Caco-2 (cell line): ENCODE data around the gene KIRREL3. TPM values are rescaled to one million over a fixed set of nuclear protein-coding genes. Genes with fewer than 3 reads are reported as not detected.

ENCODE experiments used
- BruUV-seq: library from RNA; stranded (reverse); fragments of 400-500 nt; replicated peaks from 2 replicates; lab custom pipeline; 2021; lab: Mats Ljungman, UMichigan
- CTCF ChIA-PET: fragments of 300-600 bp; sonication (Branson Sonifier 250); formaldehyde crosslinking; loops from one replicate; lab custom pipeline; 2022; ENCODE audit warnings: antibody characterized with exemption; lab: Charles Lee
- POLR2A ChIA-PET: fragments of 300-600 bp; sonication (Branson Sonifier 250); formaldehyde crosslinking; loops from one replicate; lab custom pipeline; 2022; ENCODE audit warnings: antibody characterized with exemption; lab: Charles Lee
- DNase-seq, 2 experiments: peaks; one replicate each; pipeline versions ENCODE4 v3.0.0 to v3.0.0-alpha.2; 2020 to 2022
- H3K27me3 ChIP-seq: replicated peaks from 2 replicates; pipeline ENCODE4 v1.6.0; 2011; ENCODE audit warnings: low read length; ENCODE audit not compliant: control insufficient read depth, insufficient read depth
- H3K36me3 ChIP-seq: 2 replicates; pipeline ENCODE4 v1.5.1; 2011; ENCODE audit warnings: low read length; ENCODE audit not compliant: control insufficient read depth, insufficient read depth
- H3K4me1 ChIP-seq: fragments of 250-450 bp; sonication (Bioruptor Pico); 2 replicates; pipeline ENCODE4 v1.5.1; 2020; ENCODE audit warnings: mild to moderate bottlenecking
- H3K4me3 ChIP-seq: 2 replicates; pipeline ENCODE4 v1.5.1; 2011; ENCODE audit warnings: low read depth, mild to moderate bottlenecking, control low read depth, low read length
- H3K9me3 ChIP-seq: fragments of 250-450 bp; sonication (Bioruptor Pico); 2 replicates; pipeline ENCODE4 v1.5.1; 2020; ENCODE audit warnings: mild to moderate bottlenecking, moderate library complexity
- H3K27ac Mint-ChIP-seq: one replicate; pipeline ENCODE4 v1.8.0; 2022; ENCODE audit warnings: mixed read lengths; ENCODE audit not compliant: unreplicated experiment
- H3K27me3 Mint-ChIP-seq: one replicate; pipeline ENCODE4 v1.8.0; 2022; ENCODE audit warnings: mixed read lengths; ENCODE audit not compliant: insufficient read depth, unreplicated experiment
- H3K36me3 Mint-ChIP-seq: one replicate; pipeline ENCODE4 v1.8.0; 2022; ENCODE audit warnings: mild to moderate bottlenecking, mixed read lengths; ENCODE audit not compliant: insufficient read depth, unreplicated experiment
- H3K4me1 Mint-ChIP-seq: one replicate; pipeline ENCODE4 v1.8.0; 2022; ENCODE audit warnings: low read depth, mixed read lengths; ENCODE audit not compliant: unreplicated experiment
- H3K4me3 Mint-ChIP-seq: one replicate; pipeline ENCODE4 v1.8.0; 2022; ENCODE audit warnings: mild to moderate bottlenecking, moderate library complexity, mixed read lengths; ENCODE audit not compliant: unreplicated experiment
- H3K9me3 Mint-ChIP-seq: one replicate; pipeline ENCODE4 v1.8.0; 2022; ENCODE audit warnings: mixed read lengths; ENCODE audit not compliant: unreplicated experiment
- intact Hi-C: fragments of 100-400 bp; cut with micrococcal nuclease; formaldehyde crosslinking; loops from one replicate; pipeline ENCODE4 v1.10.0; 2022; ENCODE audit not compliant: unreplicated experiment
- total RNA-seq: library from RNA; stranded (reverse); gene quantifications from 2 replicates; pipeline ENCODE4 v1.2.3, GENCODE V29; 2022
- TF ChIP-seq, protein P1 (sequence below), 2 experiments: fragments of 200-600 bp in 1 of 2; IDR thresholded peaks; 1 replicate in 1 of 2; 2 replicates in 1 of 2; pipeline versions ENCODE4 v1.5.1 to v1.8.0; 2011 to 2022; ENCODE audit warnings: antibody characterized with exemption in 1 of 2, control low read depth in 1 of 2, inconsistent platforms in 1 of 2, low read depth in 1 of 2, low read length in 1 of 2, mild to moderate bottlenecking in 1 of 2, moderate library complexity in 1 of 2; ENCODE audit not compliant: insufficient read depth in 1 of 2, severe bottlenecking in 1 of 2, unreplicated experiment in 1 of 2

Gene KIRREL3
- total RNA-seq, 1 experiment from 2014 or later: not detected

DNA sequence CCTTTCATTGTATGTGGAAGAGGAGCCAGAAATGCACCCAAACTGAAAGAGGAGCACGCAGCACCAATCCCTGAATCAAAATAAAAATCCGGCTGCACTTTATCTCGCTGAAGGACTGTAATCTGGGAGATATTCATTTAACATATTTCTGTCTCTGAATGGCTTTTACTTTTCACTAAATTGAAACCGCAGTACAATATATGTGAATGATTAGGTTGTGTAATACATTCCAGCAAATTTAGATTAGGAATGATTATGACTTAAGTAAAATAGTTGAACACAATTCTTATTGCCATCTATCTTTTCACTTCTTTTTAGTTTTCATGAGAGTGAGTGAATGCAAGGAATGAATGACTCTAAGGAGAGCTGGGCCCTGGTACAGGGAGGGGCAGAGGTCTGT is 413.0 kb downstream of the KIRREL3 start:
- no peak overlapping the region for H3K4me3 Mint-ChIP-seq
- Histone ChIP-seq H3K27me3 (peaks cover 2% of the 10 kb centered on the region), H3K36me3 (no peaks in the 10 kb centered on the region), H3K4me3 (no peak overlapping the region), H3K4me1 (no peaks in the 10 kb centered on the region), H3K9me3 (no peaks in the 10 kb centered on the region)
- intact Hi-C loops: no loop called here
- H3K27me3 Mint-ChIP-seq: peaks cover 19% of the 10 kb centered on the region
- TF ChIP-seq, protein P1, sequence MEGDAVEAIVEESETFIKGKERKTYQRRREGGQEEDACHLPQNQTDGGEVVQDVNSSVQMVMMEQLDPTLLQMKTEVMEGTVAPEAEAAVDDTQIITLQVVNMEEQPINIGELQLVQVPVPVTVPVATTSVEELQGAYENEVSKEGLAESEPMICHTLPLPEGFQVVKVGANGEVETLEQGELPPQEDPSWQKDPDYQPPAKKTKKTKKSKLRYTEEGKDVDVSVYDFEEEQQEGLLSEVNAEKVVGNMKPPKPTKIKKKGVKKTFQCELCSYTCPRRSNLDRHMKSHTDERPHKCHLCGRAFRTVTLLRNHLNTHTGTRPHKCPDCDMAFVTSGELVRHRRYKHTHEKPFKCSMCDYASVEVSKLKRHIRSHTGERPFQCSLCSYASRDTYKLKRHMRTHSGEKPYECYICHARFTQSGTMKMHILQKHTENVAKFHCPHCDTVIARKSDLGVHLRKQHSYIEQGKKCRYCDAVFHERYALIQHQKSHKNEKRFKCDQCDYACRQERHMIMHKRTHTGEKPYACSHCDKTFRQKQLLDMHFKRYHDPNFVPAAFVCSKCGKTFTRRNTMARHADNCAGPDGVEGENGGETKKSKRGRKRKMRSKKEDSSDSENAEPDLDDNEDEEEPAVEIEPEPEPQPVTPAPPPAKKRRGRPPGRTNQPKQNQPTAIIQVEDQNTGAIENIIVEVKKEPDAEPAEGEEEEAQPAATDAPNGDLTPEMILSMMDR (IDR thresholded peaks at IDR 0.05; ENCODE audit: insufficient read depth in 1 of 2, low read depth in 1 of 2, low read length in 1 of 2, severe bottlenecking in 1 of 2, unreplicated experiment in 1 of 2): no peak
- ChIA-PET CTCF (no interaction called here), POLR2A (no interaction called here)
- H3K27ac Mint-ChIP-seq: no peak overlapping the region
- DNase-seq: no peak
- no peaks in the 10 kb centered on the region for H3K36me3 Mint-ChIP-seq
- H3K4me1 Mint-ChIP-seq: no peaks in the 10 kb centered on the region
- no TSS peak for BruUV-seq
- H3K9me3 Mint-ChIP-seq: no peaks in the 10 kb centered on the region

DNA sequence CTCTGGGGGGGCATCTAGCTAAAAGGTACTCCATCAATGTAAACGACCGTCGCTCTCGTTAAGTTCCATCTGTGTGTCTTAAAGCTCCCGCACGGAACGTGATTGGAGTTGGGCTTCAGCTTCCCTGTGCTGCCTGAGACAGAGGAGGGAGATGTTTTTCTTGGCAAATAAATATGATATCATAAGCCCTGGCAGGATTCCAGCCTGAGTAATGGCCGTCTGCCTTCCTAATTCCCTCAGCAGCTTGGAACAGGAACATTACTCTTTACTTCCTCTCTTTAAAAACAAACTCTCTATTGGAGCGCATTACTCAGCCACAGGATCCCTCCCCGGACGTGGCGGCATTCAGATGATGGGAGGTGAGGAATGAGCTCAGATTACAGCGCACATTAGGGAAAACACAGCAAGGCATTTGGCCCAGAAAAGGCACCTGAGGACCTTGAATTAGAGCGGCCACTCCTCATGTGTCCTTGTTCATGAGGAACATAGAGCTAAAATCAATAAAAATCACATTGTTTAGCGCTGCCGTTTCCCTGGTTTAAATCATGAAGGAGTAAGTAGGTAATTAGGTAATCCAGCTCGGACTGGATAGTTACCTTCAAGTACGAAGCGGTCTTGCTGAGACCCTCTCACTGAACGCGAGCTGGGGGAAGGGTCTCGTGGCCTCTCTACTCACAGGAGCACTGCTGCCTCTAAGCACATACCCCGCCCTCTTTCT is 414.6 kb downstream of the KIRREL3 start:
- Histone ChIP-seq H3K36me3 (no peaks in the 10 kb centered on the region), H3K27me3 (peaks cover 2% of the 10 kb centered on the region), H3K4me1 (no peaks in the 10 kb centered on the region), H3K9me3 (no peaks in the 10 kb centered on the region), H3K4me3 (no peak overlapping the region)
- H3K9me3 Mint-ChIP-seq: no peaks in the 10 kb centered on the region
- no peak overlapping the region for H3K27ac Mint-ChIP-seq
- no peak overlapping the region for H3K4me3 Mint-ChIP-seq
- H3K36me3 Mint-ChIP-seq: no peaks in the 10 kb centered on the region
- H3K27me3 Mint-ChIP-seq: peaks cover 14% of the 10 kb centered on the region
- no TSS peak for BruUV-seq
- CTCF ChIA-PET: interaction anchor here (0.6 kb wide), 1 partner anchor 267 kb away, joined by 3 read pairs; no protein-coding TSS in a partner anchor
- TF ChIP-seq, protein P1 (IDR thresholded peaks at IDR 0.05; ENCODE audit: insufficient read depth in 1 of 2, low read depth in 1 of 2, low read length in 1 of 2, severe bottlenecking in 1 of 2, unreplicated experiment in 1 of 2): no peak
- H3K4me1 Mint-ChIP-seq: no peaks in the 10 kb centered on the region
- POLR2A ChIA-PET: no interaction called here
- no peak for DNase-seq
- intact Hi-C loops: no loop called here

DNA sequence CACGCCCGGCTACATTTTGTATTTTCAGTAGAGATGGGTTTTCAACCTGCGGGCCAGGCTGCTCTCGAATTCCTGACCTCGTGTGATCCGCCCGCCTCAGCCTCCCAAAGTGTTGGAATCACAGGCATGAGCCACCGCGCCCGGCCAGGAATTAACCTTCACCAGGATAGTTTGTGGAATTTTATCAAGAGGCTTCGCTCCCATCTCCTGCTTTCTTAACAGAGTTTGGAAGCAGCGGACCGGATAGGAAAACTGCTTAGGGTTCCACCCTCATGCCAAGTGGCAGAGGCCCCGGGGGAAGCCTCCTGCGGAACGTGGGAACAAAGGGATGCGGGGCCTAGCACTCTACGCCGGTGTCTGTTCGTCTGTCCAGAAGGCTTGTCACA is 415.2 kb downstream of the KIRREL3 start:
- Mint-ChIP-seq H3K9me3 (no peaks in the 10 kb centered on the region), H3K4me3 (no peak overlapping the region), H3K27me3 (peaks cover 19% of the 10 kb centered on the region), H3K36me3 (no peaks in the 10 kb centered on the region), H3K27ac (no peak overlapping the region), H3K4me1 (no peaks in the 10 kb centered on the region)
- DNase-seq: no peak
- no peaks in the 10 kb centered on the region for H3K9me3 ChIP-seq
- no peak overlapping the region for H3K4me3 ChIP-seq
- BruUV-seq: no TSS peak
- POLR2A ChIA-PET: no interaction called here
- CTCF ChIA-PET: interaction anchor here (0.6 kb wide), 1 partner anchor 267 kb away, joined by 3 read pairs; no protein-coding TSS in a partner anchor
- TF ChIP-seq, protein P1 (IDR thresholded peaks at IDR 0.05; ENCODE audit: insufficient read depth in 1 of 2, low read depth in 1 of 2, low read length in 1 of 2, severe bottlenecking in 1 of 2, unreplicated experiment in 1 of 2): no peak
- no peaks in the 10 kb centered on the region for H3K4me1 ChIP-seq
- H3K27me3 ChIP-seq: no peaks in the 10 kb centered on the region; the same call in none of the 2 replicates
- H3K36me3 ChIP-seq: no peaks in the 10 kb centered on the region
- intact Hi-C loops: no loop called here
